SKM-1 treated with dmso at 0.1 percent for 144 hours (cell line): ENCODE measurements around the gene SEMA6A.

Experiments
- DNase-seq: peaks from one replicate; lab custom pipeline; 2025; ENCODE audit not compliant: unreplicated experiment; lab: John Stamatoyannopoulos, UW

The SEMA6A gene

GRCh38 chr5:116576053-116576713, 1.6 kb upstream of the SEMA6A start:
- DNase-seq = peak; percentile 43

GRCh38 chr5:116575326-116576052, 866 bp upstream of the SEMA6A start:
- no peak for DNase-seq

- no peak for DNase-seq
Measured at GRCh38 chr5:116573702-116574366, 789 bp downstream of the SEMA6A start.

GRCh38 chr5:116573279-116573701, 1.3 kb downstream of the SEMA6A start:
- DNase-seq = no peak

- DNase-seq = no peak
Measured at GRCh38 chr5:116572350-116573278, 2.0 kb downstream of the SEMA6A start.

GRCh38 chr5:116571568-116572349, 2.9 kb downstream of the SEMA6A start:
- DNase-seq = no peak

GRCh38 chr5:116569999-116570398, 4.6 kb downstream of the SEMA6A start:
- DNase-seq = no peak

- DNase-seq = no peak
Measured at GRCh38 chr5:116567106-116567505, 7.5 kb downstream of the SEMA6A start.

- no peak for DNase-seq
Measured at GRCh38 chr5:116566251-116566650, 8.4 kb downstream of the SEMA6A start.

- DNase-seq = no peak
Measured at GRCh38 chr5:116564756-116565490, 9.7 kb downstream of the SEMA6A start.

- DNase-seq = no peak
Measured at GRCh38 chr5:116564312-116564711, 10.3 kb downstream of the SEMA6A start.

GRCh38 chr5:116563736-116564308, 10.8 kb downstream of the SEMA6A start:
- DNase-seq = no peak

- no peak for DNase-seq
Measured at GRCh38 chr5:116562669-116563068, 12.0 kb downstream of the SEMA6A start.

- no peak for DNase-seq
Measured at GRCh38 chr5:116561658-116562057, 13.0 kb downstream of the SEMA6A start.

GRCh38 chr5:116559673-116560164, 14.9 kb downstream of the SEMA6A start:
- DNase-seq = no peak

GRCh38 chr5:116559239-116559638, 15.4 kb downstream of the SEMA6A start:
- DNase-seq = no peak

GRCh38 chr5:116557669-116558271, 16.9 kb downstream of the SEMA6A start:
- DNase-seq = peak; percentile 22

GRCh38 chr5:116554764-116555163, 19.9 kb downstream of the SEMA6A start:
- no peak for DNase-seq

- no peak for DNase-seq
Measured at GRCh38 chr5:116553366-116553765, 21.3 kb downstream of the SEMA6A start.
